AML-193 (cell line): ENCODE measurements around the gene PIPOX.
"Not testable (repeated sequence)": the region's sequence is repeated elsewhere in the genome, so short reads cannot be mapped to it uniquely, and the experiment has no call there.

Source experiments
- DNase-seq, 2 experiments: peaks; one replicate each; lab custom pipeline; 2025; lab: John Stamatoyannopoulos, UW

Gene PIPOX

DNA sequence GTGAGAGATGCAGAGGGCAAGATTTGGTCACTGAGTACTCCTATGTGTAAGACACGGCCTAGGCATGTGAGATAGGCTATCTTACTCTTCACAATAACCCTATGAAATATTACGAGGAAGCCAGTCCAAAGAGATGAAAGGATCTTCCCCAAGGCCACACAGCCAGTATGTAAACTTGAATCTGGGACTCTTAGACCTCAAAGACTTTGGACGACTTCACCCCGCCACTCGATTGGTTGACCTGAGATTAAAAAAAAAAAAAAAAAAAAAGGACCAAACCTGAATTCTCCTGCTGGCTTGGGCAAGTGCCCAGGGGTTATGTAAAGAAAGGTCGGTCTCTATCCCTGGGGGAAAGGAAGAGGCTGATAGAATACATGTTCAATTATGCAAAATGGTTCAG is 33.1 kb downstream of the PIPOX start:
- DNase-seq: no peak

DNA sequence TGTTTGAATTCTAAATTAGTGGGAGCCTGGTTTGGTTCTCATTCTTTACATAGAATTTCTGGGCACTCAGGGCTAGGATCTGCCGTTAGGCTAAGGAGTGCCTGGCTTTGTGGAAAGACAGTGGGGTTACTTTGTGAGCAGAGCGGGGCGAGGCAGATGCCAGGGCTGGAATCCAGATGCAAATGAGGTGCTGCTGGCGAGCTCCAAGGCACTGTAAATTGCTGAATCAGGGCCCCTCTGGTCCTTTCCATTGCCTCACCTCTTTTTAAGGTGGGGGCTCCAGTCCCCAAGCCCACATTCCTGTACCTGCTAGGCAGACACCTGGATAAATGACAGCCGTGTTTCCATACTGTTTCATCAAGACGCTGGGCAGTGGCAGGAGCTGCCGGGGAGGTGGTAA is 33.8 kb downstream of the PIPOX start:
- no peak for DNase-seq

- DNase-seq: no peak
Observed at GRCh38 chr17:29077320-29077719, 34.4 kb downstream of the PIPOX start.

DNA sequence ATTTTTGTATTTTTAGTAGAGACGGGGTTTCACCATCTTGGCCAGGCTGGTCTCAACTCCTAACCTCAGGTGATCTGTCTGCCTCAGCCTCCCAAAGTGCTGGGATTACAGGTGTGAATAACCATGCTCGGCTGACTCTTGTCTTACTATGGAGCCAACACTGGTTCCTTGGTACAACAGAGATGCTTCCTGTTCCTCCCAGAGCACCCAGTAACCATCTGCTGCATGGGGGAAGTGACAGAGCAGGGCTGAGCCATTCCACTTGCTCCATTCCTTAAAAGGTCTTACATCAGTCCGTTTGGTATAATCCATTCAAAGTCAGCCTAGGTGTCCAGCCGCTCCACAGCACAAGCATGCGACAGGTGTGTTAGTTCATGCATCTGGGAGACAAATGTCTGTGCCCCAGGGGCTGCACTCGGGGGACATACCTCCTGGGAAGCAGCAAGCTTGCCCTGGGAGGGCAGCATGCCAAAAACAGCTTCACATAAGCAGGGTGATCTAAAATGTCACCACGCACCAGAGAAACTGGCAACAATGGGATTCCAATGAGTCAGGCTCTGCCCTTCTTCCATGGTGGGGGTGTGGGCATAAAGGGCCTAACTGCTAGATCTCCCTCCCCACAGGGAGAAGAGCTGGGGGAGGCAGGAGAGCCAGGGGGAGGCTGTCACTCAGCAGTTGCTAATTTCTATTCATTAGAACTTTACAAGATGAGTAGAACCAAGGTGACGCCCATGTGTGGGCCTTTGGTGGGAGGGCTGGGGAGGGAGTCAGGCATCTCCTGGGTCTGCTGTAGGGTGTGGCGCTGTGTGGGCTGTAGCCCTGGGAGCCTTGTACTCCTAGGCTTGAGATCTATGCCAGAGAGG is 35.5 kb downstream of the PIPOX start:
- DNase-seq: no peak

- no peak for DNase-seq
Observed at GRCh38 chr17:29079433-29079832, 36.5 kb downstream of the PIPOX start.

- no peak for DNase-seq
Observed at GRCh38 chr17:29079887-29080286, 36.9 kb downstream of the PIPOX start.

- DNase-seq: no peak
Observed at GRCh38 chr17:29080323-29080722, 37.4 kb downstream of the PIPOX start.

DNA sequence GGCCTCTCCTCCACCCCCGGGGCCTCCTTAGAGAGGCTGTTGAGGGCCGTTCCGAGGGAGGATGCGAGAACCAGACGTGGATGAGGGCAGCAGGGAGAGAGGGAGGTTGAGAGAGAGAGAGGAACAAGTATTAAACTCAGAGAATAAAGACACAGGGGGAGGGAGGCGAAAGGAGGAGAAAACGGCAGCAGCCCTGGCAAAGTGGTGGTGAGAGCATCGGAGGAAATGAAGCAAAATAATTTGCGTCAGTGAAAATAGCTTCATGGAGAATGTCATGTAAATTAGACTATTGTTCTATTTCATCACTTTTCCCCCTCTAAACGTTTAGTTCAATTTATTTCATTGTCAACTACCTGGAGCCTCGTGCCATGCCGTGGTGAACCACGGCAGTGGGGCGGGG is 38.0 kb downstream of the PIPOX start:
- no peak for DNase-seq

DNA sequence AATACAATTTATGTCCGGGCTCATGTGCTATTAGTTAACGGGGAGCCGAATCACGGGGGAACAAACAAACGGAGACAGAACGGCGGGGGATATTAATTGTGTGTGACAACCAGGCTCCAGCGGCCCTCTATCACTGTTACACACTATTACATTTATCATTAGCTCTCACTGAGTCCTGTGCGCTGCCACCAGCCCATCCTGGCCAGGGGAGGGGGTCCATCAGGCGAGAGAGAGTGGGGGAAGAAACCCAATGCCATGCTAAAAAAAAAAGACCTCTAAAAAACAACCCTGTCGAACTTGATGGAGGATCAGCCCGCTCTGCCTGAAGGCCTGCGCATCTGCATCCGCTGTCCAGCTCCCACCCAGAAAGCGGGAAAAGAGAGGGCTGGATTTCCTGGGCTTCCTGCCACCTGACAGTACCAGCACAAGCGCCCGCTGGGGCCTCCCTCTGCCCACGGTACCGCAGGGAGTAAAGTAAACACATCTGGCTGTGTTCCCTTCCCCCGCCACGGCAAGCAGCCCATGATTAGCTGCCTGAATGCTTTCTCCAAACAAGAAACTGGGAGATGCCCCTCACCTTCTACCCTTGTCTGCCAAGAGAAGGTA is 41.7 kb downstream of the PIPOX start:
- DNase-seq: no peak

DNA sequence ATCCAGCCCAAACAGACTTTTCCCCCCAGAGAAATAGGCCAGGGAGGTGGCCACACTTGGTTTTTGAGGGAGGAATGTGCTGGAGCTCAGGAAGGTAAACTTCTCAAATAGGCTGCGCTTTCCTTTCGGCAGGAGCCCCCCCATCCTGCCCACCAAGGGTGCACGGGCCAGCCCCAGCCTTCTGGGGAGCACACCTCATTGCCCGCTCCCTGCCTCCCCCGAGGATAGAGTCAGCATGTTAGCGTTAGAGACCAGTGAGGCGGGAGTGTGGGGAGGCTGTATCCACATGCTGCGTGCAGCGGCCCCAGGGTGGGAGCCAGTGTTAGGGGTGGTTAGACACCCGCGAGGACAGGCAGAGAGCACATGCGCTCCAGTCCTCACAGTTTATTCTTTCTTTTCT is 42.3 kb downstream of the PIPOX start:
- no peak for DNase-seq

GRCh38 chr17:29086628-29087332 is 43.8 kb downstream of the PIPOX start:
- no peak for DNase-seq

- DNase-seq: not testable (repeated sequence)
Observed at GRCh38 chr17:29088782-29089181, 45.8 kb downstream of the PIPOX start.

DNA sequence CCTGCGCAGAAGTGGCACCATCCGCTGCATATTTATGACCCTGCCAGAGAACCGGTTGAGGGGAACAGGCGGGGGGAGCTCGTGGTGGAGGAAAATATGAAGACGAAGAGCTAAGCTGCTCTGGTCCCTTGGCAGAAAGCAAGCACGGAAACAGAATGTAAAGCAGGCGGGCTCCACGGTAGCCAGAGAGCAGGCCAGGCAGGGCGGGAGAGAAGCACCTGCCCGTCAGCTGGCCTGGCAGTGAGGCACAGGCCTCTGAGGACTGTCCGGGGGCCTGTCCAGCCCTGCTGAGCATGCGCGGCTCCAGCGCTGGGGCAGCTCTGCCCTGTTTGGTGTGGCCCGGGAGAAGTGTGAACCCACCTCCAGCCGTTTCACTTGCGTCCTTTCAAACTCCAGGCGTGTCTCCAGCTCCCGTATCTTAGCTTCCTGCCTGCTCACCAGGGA is 46.7 kb downstream of the PIPOX start:
- DNase-seq: no peak

- no peak for DNase-seq
Observed at GRCh38 chr17:29090108-29090507, 47.2 kb downstream of the PIPOX start.

DNA sequence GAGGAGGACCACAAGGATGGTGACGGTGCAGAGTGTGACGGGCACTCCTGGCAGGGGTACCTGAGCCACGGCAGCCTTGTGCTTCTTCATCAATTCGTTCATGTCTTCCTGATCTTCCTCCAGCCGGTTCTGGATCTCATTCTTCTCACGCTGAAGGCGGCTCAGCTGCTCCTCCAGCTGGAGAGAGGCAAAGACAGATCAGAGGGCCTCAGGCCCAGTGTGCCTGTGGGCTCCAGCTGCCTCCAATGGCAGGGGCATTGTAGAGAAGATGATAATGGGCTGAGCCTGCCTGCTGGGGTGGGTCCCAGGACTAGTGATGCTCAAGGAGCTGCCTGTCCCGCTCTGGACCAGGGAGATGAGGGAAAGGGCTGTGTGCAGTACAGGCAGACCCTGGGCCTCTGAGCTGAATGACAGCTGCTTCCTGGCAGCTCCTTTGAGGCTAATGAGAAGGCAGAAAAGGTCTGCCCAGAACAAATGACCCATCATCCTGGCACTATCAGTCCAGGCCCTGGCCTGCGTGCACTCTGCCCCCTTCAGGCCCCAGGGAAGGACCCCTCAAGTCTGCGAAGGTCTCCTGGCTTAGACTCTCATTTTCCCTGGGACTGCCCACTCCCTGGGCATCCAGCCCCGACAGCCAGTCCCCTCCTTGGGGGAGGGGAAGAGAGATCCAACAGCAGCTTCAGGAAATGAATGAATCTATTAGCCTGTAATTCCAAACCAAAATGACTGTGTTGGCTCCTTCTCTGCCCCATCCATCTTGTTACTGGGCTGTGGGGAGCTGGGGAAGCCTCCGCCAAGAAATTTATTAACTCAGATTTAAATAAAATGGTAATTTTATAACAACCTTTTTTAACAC is 48.0 kb downstream of the PIPOX start:
- no peak for DNase-seq

DNA sequence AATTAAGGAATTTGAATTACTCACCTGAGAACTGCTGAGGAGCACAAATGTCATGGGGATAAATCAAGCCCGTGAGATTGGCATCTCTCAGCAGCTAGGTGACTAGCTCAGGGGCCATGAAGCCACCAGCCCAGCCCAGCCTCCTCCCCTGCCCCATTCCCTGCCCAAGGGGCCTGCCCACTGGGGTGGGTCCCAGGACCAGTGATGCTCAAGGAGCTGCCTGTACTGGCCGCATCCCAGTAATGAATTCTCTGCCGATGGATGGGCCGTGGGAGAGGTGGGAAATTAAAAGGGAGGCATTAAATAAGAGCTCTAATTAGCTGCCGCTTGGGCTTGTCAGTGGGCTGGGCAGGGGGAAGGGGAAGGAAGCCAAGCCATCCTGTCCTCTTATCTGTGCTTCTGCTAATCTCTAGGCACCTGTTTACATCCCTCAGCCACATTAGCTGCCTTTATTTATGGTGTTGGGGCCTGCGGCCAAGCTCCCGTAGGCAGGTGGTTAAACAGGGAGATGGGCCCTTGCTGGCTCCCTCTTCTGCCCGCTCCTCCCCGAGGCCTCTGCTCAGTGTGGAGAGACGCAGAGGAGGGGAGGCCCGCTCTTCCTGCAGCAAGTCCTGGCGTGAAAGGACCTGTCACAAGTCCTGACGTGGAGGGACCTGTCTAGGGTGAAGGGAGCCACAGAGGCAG is 48.8 kb downstream of the PIPOX start:
- no peak for DNase-seq

- no peak for DNase-seq
Observed at GRCh38 chr17:29093090-29093871, 50.3 kb downstream of the PIPOX start.

DNA sequence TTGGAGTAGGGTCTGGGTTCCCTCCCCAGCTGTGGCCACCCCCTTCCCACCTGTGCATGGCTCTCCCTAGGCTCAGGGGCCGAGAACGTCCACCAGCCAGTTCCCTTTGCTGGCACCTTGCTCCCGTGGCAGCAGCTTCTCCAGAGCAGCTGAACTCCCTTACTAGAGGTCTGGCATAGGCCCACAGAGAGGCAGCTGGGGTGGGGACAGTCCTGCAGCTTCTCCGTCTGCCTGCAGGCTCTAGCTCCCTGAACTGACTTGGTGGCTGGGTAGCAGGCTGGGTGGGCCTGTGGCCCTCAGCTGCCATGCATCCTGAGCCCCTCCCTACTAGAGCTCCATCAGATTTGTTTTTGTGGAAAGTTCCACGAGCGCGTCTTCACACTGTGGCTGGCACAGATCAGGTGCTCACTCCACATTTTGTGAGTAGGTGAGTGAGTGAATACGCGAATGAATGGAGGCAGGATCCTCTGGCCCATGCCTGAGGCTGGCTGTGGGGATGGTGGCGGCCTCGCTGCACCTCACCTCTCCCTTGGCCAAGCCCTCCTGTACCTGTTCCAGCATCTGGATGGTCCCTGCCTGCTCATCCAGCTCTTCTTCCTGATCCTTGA is 51.3 kb downstream of the PIPOX start:
- DNase-seq: no peak

DNA sequence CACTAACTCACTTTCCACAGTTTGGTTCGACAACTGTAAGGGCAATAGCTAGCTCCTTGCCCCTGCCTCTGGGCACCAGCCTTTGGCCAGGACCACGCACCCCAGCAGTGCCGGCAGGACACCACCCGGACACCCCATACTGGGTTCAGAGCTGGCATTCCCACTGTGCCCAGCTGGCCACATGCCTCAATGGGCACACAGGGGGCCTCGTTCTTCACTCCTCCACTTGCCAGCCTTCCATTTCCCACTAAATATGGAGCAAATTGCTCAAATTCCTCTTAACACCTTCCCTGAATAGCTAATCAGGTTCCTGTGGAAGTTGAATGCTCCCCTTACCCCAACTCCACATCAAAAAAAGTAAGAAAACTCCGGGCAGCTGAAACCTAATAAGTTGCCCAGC is 52.5 kb downstream of the PIPOX start:
- DNase-seq: no peak

- DNase-seq: no peak
Observed at GRCh38 chr17:29096094-29096493, 53.2 kb downstream of the PIPOX start.
